GM23248 (cell line): ENCODE results near the gene PLCB4.

Source experiments
- EZH2 ChIP-seq: fragments of 200-600 bp; sonication (generic); IDR thresholded peaks from 2 replicates; pipeline ENCODE4 v1.6.1; 2018; ENCODE audit warnings: antibody characterized with exemption, mild to moderate bottlenecking; ENCODE audit not compliant: insufficient read depth, poor library complexity, severe bottlenecking
- EZH2phosphoT487 ChIP-seq: fragments of 200-600 bp; sonication (generic); IDR thresholded peaks from 2 replicates; pipeline ENCODE4 v1.6.1; 2018; ENCODE audit warnings: antibody characterized with exemption, moderate library complexity, mild to moderate bottlenecking, low read depth; ENCODE audit not compliant: insufficient read depth

DNA sequence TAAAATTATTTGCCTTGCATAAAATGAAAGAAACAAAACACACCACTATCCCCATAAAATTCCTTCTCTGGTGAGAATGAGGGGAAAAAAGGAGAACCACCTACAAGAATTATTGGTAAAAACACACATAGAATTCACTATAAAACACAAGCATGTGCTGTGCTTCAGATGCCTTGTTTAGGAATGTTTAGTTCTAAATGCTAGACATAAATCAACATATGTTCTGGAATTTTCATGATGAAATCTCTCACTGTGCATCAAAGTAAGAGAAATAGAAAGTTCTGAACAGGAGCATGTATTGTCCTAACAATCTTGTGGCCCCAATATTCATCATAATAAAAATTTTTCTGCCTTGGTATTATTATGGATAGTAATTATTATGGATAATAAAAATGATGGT lies 111.0 kb downstream of the PLCB4 start:
- no peak for TF ChIP-seq EZH2
- no peak for TF ChIP-seq EZH2phosphoT487
